Brain microvascular endothelial cell (primary cell): ENCODE data around the gene BIRC2.

Source experiments
- DNase-seq: peaks from one replicate; pipeline ENCODE4 v3.0.0-alpha.2; 2020
- H3K27ac ChIP-seq: fragments of 250-450 bp; sonication (Bioruptor Pico); 2 replicates; pipeline ENCODE4 v1.5.1; 2020; ENCODE audit warnings: mild to moderate bottlenecking, moderate library complexity
- H3K27me3 ChIP-seq: fragments of 250-450 bp; sonication (Bioruptor Pico); replicated peaks from 2 replicates; pipeline ENCODE4 v1.5.1; 2020; ENCODE audit warnings: mild to moderate bottlenecking
- H3K36me3 ChIP-seq: fragments of 250-450 bp; sonication (Bioruptor Pico); replicated peaks from 2 replicates; pipeline ENCODE4 v1.5.1; 2020; ENCODE audit warnings: mild to moderate bottlenecking
- H3K4me3 ChIP-seq: 2 replicates; pipeline ENCODE4 v1.5.1; 2011; ENCODE audit warnings: low read depth, mild to moderate bottlenecking, control low read depth, low read length, moderate library complexity
- CTCF ChIP-seq: IDR thresholded peaks from 2 replicates; pipeline ENCODE4 v1.5.1; 2011; ENCODE audit warnings: low read depth, mild to moderate bottlenecking, moderate library complexity, low read length, control low read depth, inconsistent platforms; ENCODE audit errors: missing control alignments
- in situ Hi-C: cut with HindIII; loops from 2 replicates; pipeline ENCODE4 v1.10.0; 2017; ENCODE audit warnings: low sequenced_read_pairs, low pct_ligation_motif_present

BIRC2 gene

GRCh38 chr11:102384419-102385079 lies 37.5 kb downstream of the BIRC2 start:
- Histone ChIP-seq H3K36me3 (peaks cover 37% of the 10 kb centered on the region), H3K27ac (no peak overlapping the region), H3K4me3 (no peak overlapping the region), H3K27me3 (no peaks in the 10 kb centered on the region)
- DNase-seq, result no peak
- in situ Hi-C loops, result no loop called here
- TF ChIP-seq CTCF, result no peak

GRCh38 chr11:102385085-102386007 lies 38.3 kb downstream of the BIRC2 start:
- no peak for DNase-seq
- peaks cover 31% of the 10 kb centered on the region for H3K36me3 ChIP-seq
- in situ Hi-C loops, result no loop called here
- H3K27ac ChIP-seq, result no peak overlapping the region
- H3K27me3 ChIP-seq, result no peaks in the 10 kb centered on the region
- no peak for TF ChIP-seq CTCF
- H3K4me3 ChIP-seq, result no peak overlapping the region

- H3K27me3 ChIP-seq, result no peaks in the 10 kb centered on the region
- H3K27ac ChIP-seq, result no peak overlapping the region
- DNase-seq, result no peak
- in situ Hi-C loops, result no loop called here
- no peak overlapping the region for H3K4me3 ChIP-seq
- peaks cover 28% of the 10 kb centered on the region for H3K36me3 ChIP-seq
- TF ChIP-seq CTCF, result no peak
Measured at GRCh38 chr11:102386136-102386734, 39.2 kb downstream of the BIRC2 start.

GRCh38 chr11:102387043-102387781 lies 40.2 kb downstream of the BIRC2 start:
- in situ Hi-C loops, result no loop called here
- no peak for DNase-seq
- Histone ChIP-seq H3K27me3 (no peaks in the 10 kb centered on the region), H3K4me3 (no peak overlapping the region), H3K27ac (no peak overlapping the region), H3K36me3 (peaks cover 36% of the 10 kb centered on the region)
- no peak for TF ChIP-seq CTCF

- Histone ChIP-seq H3K36me3 (peaks cover 51% of the 10 kb centered on the region), H3K27ac (no peak overlapping the region), H3K27me3 (no peaks in the 10 kb centered on the region), H3K4me3 (no peak overlapping the region)
- no peak for DNase-seq
- TF ChIP-seq CTCF, result no peak
- in situ Hi-C loops, result no loop called here
Measured at GRCh38 chr11:102389253-102389652, 42.2 kb downstream of the BIRC2 start.
